ENCODE results near the gene TOP2B.

Gene TOP2B, protein sequence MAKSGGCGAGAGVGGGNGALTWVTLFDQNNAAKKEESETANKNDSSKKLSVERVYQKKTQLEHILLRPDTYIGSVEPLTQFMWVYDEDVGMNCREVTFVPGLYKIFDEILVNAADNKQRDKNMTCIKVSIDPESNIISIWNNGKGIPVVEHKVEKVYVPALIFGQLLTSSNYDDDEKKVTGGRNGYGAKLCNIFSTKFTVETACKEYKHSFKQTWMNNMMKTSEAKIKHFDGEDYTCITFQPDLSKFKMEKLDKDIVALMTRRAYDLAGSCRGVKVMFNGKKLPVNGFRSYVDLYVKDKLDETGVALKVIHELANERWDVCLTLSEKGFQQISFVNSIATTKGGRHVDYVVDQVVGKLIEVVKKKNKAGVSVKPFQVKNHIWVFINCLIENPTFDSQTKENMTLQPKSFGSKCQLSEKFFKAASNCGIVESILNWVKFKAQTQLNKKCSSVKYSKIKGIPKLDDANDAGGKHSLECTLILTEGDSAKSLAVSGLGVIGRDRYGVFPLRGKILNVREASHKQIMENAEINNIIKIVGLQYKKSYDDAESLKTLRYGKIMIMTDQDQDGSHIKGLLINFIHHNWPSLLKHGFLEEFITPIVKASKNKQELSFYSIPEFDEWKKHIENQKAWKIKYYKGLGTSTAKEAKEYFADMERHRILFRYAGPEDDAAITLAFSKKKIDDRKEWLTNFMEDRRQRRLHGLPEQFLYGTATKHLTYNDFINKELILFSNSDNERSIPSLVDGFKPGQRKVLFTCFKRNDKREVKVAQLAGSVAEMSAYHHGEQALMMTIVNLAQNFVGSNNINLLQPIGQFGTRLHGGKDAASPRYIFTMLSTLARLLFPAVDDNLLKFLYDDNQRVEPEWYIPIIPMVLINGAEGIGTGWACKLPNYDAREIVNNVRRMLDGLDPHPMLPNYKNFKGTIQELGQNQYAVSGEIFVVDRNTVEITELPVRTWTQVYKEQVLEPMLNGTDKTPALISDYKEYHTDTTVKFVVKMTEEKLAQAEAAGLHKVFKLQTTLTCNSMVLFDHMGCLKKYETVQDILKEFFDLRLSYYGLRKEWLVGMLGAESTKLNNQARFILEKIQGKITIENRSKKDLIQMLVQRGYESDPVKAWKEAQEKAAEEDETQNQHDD (N-terminal part only)

DNA sequence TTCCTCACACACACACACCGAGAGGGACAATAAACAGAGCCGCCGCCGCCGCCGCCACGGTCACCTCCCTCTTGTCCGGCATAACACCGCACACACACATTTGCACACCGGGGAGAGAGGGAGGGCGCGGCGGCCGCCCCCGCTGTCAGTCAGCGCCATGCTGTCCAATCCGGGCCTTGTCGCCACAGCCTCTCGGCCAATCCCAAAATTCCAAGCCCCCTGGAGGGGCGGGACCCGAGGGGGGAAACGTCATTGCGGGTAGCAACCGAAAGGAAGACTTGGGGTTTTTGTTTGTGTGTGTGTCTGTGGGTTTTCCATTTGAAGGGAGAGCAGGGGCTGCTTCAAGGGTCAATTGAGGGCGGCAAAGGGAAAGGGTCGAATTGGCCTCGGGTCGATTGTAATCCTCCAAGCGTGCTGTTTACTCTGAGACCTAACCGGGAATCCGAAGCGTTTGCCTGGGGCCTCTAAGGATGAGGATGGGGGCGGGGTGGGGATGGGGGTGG is at the start of gene TOP2B:
Gene TOP2B, minus strand, starts transcription at position 96 of the 503 bp plus-strand sequence. CDS start 610 bp downstream, outside the sequence.
- DNase-seq (ENCODE audit: low read depth) = peak; percentile 87
- H3K4me3 ChIP-seq (ENCODE audit: low read depth, low read length) = peak within 1 kb of the TSS; percentile 63

DNA sequence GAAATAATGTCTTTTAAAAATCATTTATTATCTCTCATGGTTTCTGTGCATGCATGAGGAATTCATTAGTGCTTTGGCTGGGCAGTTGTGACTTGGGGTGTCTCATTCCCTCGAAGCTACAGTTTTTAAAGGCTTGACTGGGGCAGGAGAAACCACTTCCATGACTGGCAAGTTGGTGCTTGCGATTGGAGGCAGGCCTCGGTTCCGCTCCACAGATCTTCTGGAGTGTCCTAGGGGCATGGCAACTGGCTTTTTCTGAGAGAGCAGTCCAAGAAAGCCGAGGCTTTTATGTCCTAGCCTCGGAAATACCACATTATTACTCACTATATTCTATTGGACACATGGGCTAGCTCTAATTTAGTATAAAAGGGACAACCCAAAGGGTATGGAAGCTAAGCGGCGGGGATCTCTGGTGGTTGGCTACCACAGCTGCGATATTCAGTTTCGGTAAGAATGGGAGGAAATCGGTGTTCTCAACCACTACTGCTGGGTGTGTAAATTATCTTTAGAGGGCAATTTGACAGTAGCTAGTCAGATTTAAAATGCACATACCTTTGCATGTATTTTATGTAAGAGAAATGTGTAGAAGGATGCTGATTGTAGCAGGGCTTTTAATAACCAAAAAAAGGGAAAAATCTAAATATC is 48.8 kb upstream of the TOP2B start:
- no peak for DNase-seq (ENCODE audit: low read depth)
- no peak overlapping the region for H3K4me3 ChIP-seq (ENCODE audit: low read depth, low read length)

DNA sequence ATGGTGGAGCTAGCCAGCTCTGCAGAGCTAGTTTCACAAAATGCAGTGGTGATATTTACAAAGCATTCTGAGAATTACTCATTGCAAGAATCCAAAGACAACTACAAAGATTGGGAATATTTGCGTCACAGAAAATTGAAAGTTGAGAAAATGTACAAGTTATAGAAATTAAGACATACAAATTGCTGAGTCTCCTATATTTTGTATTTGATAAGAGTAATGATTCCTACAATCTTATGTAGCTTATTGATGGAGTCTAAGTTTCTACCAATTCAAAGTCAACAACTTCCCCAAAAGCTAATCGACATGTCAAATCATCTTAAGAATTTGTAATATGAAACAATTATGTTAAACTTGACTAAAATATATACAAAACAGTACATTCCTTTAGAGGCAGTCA is 46.4 kb upstream of the TOP2B start:
- H3K4me3 ChIP-seq (ENCODE audit: low read depth, low read length) = no peak overlapping the region
- no peak for DNase-seq (ENCODE audit: low read depth)

DNA sequence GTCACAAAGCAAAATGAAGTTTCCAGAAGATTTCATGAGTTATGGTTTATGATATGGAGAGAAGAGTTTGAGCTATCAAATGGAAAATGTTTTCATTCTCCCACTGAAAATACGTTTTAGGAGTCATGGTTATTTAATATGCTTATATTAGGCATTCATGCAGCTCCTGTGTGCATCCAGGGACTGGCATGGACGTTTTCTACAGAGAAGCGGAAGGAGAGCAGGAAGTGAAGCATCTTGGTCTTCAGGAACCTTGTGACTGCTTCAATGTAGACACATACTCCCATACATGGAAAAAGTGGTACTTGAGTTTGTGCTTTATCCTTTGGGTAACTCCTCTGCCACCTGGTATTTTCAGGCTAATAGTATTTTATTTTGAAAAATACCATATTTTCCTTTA is 43.3 kb upstream of the TOP2B start:
- no peak overlapping the region for H3K4me3 ChIP-seq (ENCODE audit: low read depth, low read length)
- no peak for DNase-seq (ENCODE audit: low read depth)

DNA sequence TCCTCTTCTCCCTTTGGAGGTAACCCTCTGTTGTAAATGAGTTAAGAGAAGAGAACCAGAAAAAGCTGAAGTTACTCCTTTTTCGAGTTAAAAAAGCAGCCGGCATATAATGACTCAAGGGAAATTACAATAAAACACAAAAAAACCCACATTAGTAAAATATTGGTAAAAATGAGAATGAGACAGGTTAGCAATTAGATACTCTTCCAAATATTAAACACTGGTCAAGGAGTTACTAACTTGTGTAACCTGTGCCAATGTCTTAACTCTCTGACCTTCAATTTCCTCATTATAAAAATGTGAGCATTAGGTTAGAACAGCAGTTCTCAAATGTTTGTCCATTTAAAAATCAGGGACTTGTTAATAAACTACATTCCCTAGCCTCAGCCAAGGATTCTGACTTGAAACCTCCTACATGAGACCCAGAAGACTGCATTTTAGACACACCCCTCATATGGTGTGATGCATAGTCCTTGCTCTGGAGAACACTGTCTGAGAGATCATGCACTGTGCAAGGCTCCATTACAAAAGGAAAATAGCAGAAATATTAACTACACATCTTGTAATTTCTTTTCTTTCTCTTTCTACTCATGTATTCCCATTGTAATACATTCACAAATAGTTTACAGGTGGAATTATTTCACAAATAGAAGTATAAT is 42.7 kb upstream of the TOP2B start:
- no peak overlapping the region for H3K4me3 ChIP-seq (ENCODE audit: low read depth, low read length)
- no peak for DNase-seq (ENCODE audit: low read depth)

DNA sequence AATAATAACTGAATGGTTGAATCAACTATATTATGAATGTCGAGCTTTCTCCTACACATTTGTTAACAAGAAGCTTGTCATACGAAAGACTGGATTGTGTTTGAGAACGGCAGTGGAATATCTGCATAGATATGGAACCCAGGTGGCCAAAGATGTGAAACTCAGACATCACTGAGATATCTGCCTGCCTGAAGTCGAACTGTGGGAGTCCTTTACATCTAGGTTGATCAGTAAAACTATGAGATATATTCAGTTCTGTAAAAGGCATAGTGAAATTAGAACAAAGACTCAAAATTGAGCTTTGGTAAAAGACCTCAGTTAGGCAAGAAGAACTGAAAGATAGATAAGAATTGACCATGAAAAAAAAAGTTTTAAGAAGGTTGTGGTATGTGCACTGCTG is 41.5 kb upstream of the TOP2B start:
- H3K4me3 ChIP-seq (ENCODE audit: low read depth, low read length) = no peak overlapping the region
- DNase-seq (ENCODE audit: low read depth) = no peak

DNA sequence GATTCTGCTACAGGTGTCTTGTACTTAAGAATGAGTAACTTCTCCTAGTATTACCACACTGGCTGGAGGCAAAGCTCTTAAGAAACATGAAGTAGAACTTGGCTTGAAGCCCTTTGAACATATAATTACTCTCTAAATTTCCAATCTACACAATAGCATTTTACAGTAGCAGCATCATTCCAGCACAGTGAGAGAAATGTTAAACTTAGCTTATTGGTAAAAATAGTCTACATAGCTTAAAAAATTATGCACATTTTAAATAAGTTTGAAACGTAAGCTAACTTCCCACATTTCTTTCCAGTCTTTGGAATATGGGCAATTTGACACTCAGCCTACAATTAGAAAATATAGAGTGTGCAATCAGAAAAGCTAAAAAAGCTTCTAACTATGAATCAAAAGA is 32.8 kb upstream of the TOP2B start:
- H3K4me3 ChIP-seq (ENCODE audit: low read depth, low read length) = no peak overlapping the region
- DNase-seq (ENCODE audit: low read depth) = no peak

DNA sequence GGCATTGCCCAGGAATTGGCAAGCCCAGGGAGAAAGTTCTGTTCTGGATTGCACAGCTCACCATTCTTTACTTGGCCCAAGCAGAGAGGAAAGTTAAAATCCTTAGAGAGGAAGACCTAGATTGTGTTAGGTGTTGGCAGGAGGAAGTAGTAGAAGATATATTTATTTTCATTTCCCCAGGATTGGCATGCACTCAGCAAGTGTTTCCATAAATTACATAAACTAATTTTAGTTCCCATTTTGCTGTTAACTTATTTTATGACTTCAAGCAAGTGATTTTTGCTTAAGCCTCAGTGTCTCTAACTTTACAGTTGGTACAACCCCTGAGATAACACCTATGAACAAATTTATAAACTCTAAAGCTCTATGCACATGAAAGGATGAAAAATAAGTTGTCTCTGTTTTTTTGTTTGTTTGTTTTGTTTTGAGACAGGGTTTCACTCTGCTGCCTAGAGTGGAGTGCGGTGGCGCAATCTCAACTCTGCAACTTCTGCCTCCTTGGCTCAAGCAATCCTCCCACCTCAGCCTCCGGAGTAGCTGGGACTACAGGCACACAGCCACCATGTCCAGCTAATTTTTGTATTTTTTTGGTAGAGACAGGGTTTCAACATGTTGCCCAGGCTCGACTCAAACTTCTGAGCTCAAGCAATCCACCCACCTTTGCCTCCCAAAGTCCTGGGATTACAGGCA is 31.2 kb upstream of the TOP2B start:
- no peak overlapping the region for H3K4me3 ChIP-seq (ENCODE audit: low read depth, low read length)
- DNase-seq (ENCODE audit: low read depth) = no peak

DNA sequence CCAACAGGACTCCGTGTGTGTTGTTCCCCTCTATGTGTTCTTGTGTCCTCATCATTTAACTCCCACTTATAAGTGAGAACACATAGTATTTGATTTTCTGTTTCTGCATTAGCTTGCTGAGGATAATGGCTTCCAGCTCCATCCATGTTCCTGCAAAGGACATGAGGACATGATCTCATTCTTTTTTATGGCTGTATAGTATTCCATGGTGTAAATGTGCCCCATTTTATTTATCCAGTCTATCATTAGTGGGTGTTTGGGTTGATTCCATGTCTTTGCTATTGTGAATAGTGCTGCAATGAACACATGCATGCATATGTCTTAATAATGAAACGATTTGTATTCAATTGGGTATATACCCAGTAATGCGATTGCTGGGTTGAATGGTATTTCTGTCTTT is 28.5 kb upstream of the TOP2B start:
- no peak overlapping the region for H3K4me3 ChIP-seq (ENCODE audit: low read depth, low read length)
- no peak for DNase-seq (ENCODE audit: low read depth)

DNA sequence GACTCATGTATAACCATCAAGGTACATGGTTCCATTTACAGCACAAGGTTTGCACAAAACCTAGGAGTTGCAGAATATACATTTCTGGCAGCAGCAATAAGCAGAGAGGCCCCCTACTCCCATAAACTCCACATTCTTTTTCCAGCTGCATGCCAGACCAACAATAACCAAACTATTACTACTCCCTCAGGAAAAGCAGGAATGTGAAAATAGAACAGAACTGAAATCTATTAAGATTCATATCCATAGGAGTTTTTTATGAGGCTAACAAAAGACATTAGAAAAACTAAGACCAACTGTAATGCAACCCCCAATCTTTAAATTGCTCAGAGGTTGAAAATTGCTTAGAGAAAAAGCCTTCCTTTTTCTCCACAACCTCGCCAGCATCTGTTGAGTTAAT is 27.6 kb upstream of the TOP2B start:
- DNase-seq (ENCODE audit: low read depth) = no peak

DNA sequence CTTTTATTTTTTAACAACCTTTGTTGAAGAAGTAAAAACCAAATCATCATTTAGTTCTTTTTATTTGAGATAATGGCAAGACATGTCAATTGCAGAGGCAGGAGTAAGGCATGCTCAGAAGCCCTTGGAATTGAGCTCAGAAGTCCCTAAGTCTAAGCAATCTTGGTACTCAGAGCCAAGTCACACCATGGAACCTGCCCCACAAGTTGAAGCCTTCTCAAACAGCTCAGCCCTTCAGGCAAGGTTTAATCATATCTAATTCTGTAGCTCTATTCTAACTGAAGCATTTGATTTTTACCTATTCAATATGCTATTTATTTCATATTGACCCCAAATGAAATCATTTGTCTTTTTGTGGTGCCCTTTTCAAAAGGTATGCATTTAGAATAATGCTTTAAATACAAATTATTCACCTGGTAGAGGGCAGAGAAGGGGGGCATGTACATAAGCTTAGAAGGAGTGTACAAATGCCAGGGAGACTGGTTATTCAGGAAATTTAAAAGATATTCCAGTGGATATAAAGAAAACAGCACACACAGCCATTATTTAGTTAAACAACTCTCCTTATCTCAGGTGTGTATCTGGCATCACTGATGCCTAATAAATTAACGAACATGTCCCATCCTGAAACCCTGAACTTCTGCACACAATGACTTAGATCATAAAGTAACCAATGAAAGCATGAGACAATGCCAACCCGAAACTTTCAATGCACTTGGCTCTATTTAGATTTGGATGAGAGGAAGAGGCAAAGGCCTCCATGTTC is 26.2 kb upstream of the TOP2B start:
- no peak for DNase-seq (ENCODE audit: low read depth)

More for the DNA sequence above, 27.6 kb upstream of the TOP2B start:
- no peak overlapping the region for H3K4me3 ChIP-seq (ENCODE audit: low read depth, low read length)

DNA sequence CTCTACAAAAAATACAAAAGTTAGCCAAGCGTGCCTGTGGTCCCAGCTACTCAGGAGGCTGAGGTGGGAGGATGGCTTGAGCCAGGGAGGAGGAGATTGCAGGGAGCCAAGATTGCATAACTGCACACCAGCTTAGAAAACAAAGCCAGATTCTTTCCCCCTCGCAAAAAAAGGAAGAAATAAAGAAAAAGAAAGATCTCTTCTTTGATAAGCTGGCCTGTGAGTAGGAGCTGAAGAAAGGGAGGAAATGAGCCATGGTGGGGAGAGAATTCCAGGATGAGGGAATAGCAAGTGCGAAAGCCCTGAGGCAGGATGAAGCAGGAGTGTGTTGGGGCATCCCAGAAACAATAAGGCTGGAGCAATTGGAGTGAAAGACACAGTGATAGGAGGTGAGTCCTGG is 24.5 kb upstream of the TOP2B start:
- DNase-seq (ENCODE audit: low read depth) = no peak
- H3K4me3 ChIP-seq (ENCODE audit: low read depth, low read length) = no peak overlapping the region

More for the DNA sequence above, 26.2 kb upstream of the TOP2B start:
- no peak overlapping the region for H3K4me3 ChIP-seq (ENCODE audit: low read depth, low read length)

DNA sequence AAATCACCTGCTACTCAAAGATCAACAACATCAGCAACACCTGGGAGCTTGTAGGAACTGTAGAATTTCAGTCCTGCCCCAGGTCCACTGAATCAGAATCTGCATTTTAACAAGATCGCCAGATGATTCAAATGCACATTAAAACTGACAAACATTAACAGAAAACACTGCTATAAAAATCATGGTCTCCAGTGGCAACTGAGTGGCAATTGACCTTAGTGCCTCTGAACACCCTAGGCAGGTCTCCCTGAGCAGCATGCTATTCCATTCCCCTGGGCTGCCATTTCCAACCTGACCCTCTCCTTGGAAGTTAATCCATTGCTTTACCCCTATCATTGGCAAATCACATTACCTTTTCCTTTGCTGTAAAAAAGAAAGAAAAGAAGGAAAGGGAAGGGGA is 23.0 kb upstream of the TOP2B start:
- H3K4me3 ChIP-seq (ENCODE audit: low read depth, low read length) = no peak overlapping the region
- DNase-seq (ENCODE audit: low read depth) = no peak

DNA sequence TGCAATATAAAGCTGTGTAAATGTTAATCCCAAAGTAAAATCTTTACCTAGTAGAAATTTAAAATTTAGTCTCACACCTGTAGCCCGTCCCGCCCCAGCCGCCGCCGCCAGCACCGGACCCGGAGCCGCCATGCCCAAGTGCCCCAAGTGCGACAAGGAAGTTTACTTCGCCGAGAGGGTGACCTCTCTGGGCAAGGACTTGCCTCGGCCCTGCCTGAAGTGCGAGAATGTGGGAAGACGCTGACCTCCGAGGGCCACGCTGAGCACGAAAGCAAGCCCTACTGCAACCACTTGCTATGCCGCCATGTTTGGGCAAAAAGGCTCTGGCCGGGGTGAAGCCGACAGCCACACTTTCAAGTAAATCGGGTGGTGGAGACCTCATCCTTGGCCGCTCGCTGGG is 22.1 kb upstream of the TOP2B start:
- H3K4me3 ChIP-seq (ENCODE audit: low read depth, low read length) = no peak overlapping the region
- no peak for DNase-seq (ENCODE audit: low read depth)

DNA sequence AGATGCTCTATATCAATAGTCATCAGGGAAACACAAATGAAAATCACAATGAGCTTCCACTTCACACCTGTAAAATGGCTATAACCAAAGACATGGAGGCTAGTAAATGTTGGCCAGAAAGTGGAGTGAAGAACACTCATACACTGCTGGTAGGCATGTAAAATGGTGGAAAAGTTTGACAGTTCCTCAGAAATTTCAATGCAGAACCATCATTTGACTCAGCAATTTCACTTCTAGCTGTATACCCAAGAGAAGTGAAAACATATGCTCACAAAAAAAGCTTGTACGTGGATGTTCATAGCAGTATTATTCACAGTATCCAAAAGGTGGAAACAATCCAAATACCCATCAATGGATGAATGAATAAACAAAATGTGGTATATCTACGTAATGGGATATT is 19.2 kb upstream of the TOP2B start:
- no peak overlapping the region for H3K4me3 ChIP-seq (ENCODE audit: low read depth, low read length)
- no peak for DNase-seq (ENCODE audit: low read depth)

DNA sequence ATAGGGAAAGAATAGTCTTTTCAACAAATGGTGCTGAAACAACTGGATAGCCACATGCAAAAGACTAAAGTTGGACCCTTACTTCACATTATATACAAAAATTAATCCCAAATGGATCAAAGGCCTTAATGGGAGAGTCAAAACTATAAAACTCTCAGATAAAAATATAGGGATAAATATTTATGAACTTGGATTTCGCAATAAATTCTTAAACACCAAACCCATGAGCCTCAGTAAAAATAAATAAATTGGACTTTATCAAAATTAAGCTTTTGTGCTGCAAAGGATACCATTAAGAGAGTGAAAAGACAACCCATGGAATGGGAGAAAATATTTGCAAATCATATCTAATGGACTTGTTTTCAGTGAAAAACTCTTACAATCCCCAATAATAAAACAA is 18.7 kb upstream of the TOP2B start:
- DNase-seq (ENCODE audit: low read depth) = no peak
- no peak overlapping the region for H3K4me3 ChIP-seq (ENCODE audit: low read depth, low read length)

DNA sequence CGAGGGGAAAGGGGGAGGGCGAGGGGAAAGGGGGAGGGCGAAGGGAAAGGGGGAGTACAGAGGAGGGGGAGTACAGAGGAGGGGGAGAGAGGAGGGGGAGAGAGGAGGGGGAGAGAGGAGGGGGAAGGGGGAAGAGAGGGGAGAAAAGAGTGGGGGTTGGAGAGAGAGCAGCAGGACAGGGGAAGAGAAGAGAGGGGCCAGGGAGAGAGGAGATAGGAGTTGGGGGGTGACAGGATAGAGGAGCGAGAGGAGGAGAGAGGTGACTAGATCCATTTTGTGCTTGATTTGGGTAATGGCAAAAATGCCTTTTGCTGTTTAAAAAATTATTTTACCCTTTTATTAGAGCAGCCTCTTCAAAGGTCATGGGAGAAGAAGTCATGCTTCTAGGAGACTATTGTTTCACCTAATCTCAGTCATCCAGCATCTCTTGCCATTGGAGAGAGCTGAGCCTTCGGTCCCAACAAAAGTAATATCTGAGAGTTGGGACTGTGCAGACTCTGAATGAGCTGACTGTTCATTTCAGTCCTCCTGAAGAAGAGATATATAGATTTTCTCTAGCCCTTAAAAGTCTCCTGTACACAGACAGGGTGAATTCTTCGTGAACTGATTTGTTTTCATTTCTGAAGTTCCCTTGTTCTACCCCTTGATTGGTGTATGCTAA is 15.1 kb upstream of the TOP2B start:
- DNase-seq (ENCODE audit: low read depth) = no peak
- no peak overlapping the region for H3K4me3 ChIP-seq (ENCODE audit: low read depth, low read length)

All from skeletal muscle cell (primary cell).